Measurements from ENCODE around the gene FCRL6. TPM values are rescaled to one million over a fixed set of nuclear protein-coding genes. Genes with fewer than 3 reads are reported as not detected.
A peak's percentile ranks its signal among the peaks of the same experiment; 100 is the strongest.

Gene FCRL6
- total RNA-seq (2012; rRNA removed), result not detected in 2 replicates

GRCh38 chr1:159802111-159802510, at the start of gene FCRL6:
Gene FCRL6 (plus strand): TSS chr1:159802360. CDS start chr1:159802425, 65 bp downstream.
- Histone ChIP-seq H3K27me3 (ENCODE audit: control insufficient read depth, insufficient read depth, low read length) (no peaks in the 10 kb centered on the region), H3K4me2 (ENCODE audit: low read length) (no peak within 1 kb of the TSS), H3K9me3 (replicated peaks; ENCODE audit: low read length) (no peaks in the 10 kb centered on the region), H3K4me1 (ENCODE audit: control insufficient read depth, insufficient read depth, low read length) (peaks cover 2% of the 10 kb centered on the region), H3K36me3 (ENCODE audit: insufficient read depth, low read length) (no peaks in the 10 kb centered on the region), H3K4me3 (ENCODE audit: low read length) (no peak within 1 kb of the TSS), H3K9ac (ENCODE audit: low read depth, low read length) (no peak within 1 kb of the TSS)

DNA sequence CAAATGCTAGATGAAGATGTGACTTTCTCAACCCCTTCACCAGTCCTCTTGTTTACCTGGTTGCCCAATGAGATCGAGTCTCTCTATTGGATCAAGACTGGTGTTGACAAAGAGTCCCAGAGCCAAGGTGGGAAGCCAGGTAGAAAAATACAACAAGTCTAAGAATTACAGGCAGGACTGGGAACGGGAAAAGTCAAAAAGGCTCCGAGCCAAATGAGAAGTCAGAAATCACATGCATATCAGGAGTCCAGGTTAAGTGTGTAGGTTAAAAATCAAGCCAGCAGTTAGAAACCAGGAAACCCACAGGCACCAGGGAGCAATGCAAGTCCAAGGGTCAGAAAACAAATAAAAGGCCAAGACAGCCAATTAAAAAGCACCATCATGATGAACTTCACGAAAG, 48.8 kb upstream of the FCRL6 start:
- H3K27me3 ChIP-seq (ENCODE audit: control insufficient read depth, insufficient read depth, low read length), result no peaks in the 10 kb centered on the region
- H3K9ac ChIP-seq (ENCODE audit: low read depth, low read length), result no peak overlapping the region
- H3K9me3 ChIP-seq (replicated peaks; ENCODE audit: low read length), result no peaks in the 10 kb centered on the region
- H3K4me3 ChIP-seq (ENCODE audit: low read length), result no peak overlapping the region
- H3K4me1 ChIP-seq (ENCODE audit: control insufficient read depth, insufficient read depth, low read length), result peaks cover 4% of the 10 kb centered on the region
- no peaks in the 10 kb centered on the region for H3K36me3 ChIP-seq (ENCODE audit: insufficient read depth, low read length)
- no peak overlapping the region for H3K4me2 ChIP-seq (ENCODE audit: low read length)

GRCh38 chr1:159755451-159756007, 46.6 kb upstream of the FCRL6 start:
- Histone ChIP-seq H3K4me2 (ENCODE audit: low read length) (no peak overlapping the region), H3K4me1 (ENCODE audit: control insufficient read depth, insufficient read depth, low read length) (peaks cover 4% of the 10 kb centered on the region), H3K9ac (ENCODE audit: low read depth, low read length) (no peak overlapping the region), H3K9me3 (replicated peaks; ENCODE audit: low read length) (no peaks in the 10 kb centered on the region), H3K4me3 (ENCODE audit: low read length) (no peak overlapping the region), H3K36me3 (ENCODE audit: insufficient read depth, low read length) (no peaks in the 10 kb centered on the region), H3K27me3 (ENCODE audit: control insufficient read depth, insufficient read depth, low read length) (no peaks in the 10 kb centered on the region)

- H3K9me3 ChIP-seq (replicated peaks; ENCODE audit: low read length), result no peaks in the 10 kb centered on the region
- H3K4me3 ChIP-seq (ENCODE audit: low read length), result no peak overlapping the region
- no peaks in the 10 kb centered on the region for H3K27me3 ChIP-seq (ENCODE audit: control insufficient read depth, insufficient read depth, low read length)
- no peak overlapping the region for H3K9ac ChIP-seq (ENCODE audit: low read depth, low read length)
- H3K4me2 ChIP-seq (ENCODE audit: low read length), result no peak overlapping the region
- H3K4me1 ChIP-seq (ENCODE audit: control insufficient read depth, insufficient read depth, low read length), result peaks cover 4% of the 10 kb centered on the region
- no peaks in the 10 kb centered on the region for H3K36me3 ChIP-seq (ENCODE audit: insufficient read depth, low read length)
Observed at GRCh38 chr1:159756397-159756796, 45.8 kb upstream of the FCRL6 start.

DNA sequence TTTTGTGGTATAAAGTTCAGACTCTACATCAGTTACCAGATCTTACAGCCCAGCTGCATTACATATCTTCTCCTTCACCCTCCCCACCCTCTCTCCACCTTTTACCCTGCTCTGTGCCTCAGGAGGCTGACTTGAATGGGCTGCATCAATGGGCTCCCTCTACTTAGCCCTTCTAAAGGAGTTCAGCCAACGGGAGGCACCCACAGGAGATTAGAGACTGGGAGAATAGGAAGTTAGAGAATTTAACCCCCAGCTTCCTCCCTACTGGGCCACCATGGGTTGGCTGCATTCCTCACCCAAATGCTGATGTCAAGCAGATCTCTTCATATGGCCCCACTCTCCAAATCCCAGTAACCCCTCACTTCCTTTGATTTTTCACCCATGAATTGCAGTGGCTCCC, 38.5 kb upstream of the FCRL6 start:
- no peaks in the 10 kb centered on the region for H3K36me3 ChIP-seq (ENCODE audit: insufficient read depth, low read length)
- H3K4me3 ChIP-seq (ENCODE audit: low read length), result no peak overlapping the region
- no peaks in the 10 kb centered on the region for H3K9me3 ChIP-seq (replicated peaks; ENCODE audit: low read length)
- no peaks in the 10 kb centered on the region for H3K27me3 ChIP-seq (ENCODE audit: control insufficient read depth, insufficient read depth, low read length)
- H3K9ac ChIP-seq (ENCODE audit: low read depth, low read length), result no peak overlapping the region
- H3K4me1 ChIP-seq (ENCODE audit: control insufficient read depth, insufficient read depth, low read length), result no peaks in the 10 kb centered on the region
- H3K4me2 ChIP-seq (ENCODE audit: low read length), result no peak overlapping the region

- Histone ChIP-seq H3K9ac (ENCODE audit: low read depth, low read length) (no peak overlapping the region), H3K36me3 (ENCODE audit: insufficient read depth, low read length) (no peaks in the 10 kb centered on the region), H3K4me1 (ENCODE audit: control insufficient read depth, insufficient read depth, low read length) (no peaks in the 10 kb centered on the region), H3K9me3 (replicated peaks; ENCODE audit: low read length) (no peaks in the 10 kb centered on the region), H3K4me2 (ENCODE audit: low read length) (no peak overlapping the region), H3K4me3 (ENCODE audit: low read length) (no peak overlapping the region), H3K27me3 (ENCODE audit: control insufficient read depth, insufficient read depth, low read length) (no peaks in the 10 kb centered on the region)
Observed at GRCh38 chr1:159765806-159766205, 36.4 kb upstream of the FCRL6 start.

- no peaks in the 10 kb centered on the region for H3K9me3 ChIP-seq (replicated peaks; ENCODE audit: low read length)
- H3K36me3 ChIP-seq (ENCODE audit: insufficient read depth, low read length), result no peaks in the 10 kb centered on the region
- H3K4me3 ChIP-seq (ENCODE audit: low read length), result no peak overlapping the region
- H3K27me3 ChIP-seq (ENCODE audit: control insufficient read depth, insufficient read depth, low read length), result no peaks in the 10 kb centered on the region
- no peak overlapping the region for H3K9ac ChIP-seq (ENCODE audit: low read depth, low read length)
- H3K4me1 ChIP-seq (ENCODE audit: control insufficient read depth, insufficient read depth, low read length), result no peaks in the 10 kb centered on the region
- no peak overlapping the region for H3K4me2 ChIP-seq (ENCODE audit: low read length)
Observed at GRCh38 chr1:159771127-159771895, 30.8 kb upstream of the FCRL6 start.

GRCh38 chr1:159774465-159774864, 27.7 kb upstream of the FCRL6 start:
- peaks cover 19% of the 10 kb centered on the region for H3K4me1 ChIP-seq (ENCODE audit: control insufficient read depth, insufficient read depth, low read length)

DNA sequence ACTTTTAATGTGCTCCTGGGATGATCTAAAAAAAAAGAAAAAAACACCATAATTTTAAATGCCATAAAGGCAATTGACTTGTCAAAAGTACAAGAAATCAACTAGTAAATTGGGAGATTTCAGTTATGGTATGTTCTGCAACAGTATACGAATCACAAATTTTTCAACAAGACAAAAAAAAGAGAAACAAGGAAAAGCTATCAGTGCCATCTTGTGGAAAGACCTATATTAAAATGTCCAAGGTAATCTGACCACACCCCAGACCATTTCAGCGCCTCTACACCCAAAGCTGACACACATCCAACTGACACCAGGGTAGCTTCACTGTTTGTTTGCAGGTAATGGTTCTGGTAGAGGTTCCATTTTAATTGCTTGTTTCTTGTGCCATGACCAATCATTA, 26.4 kb upstream of the FCRL6 start:
- no peak overlapping the region for H3K4me2 ChIP-seq (ENCODE audit: low read length)

More at GRCh38 chr1:159774465-159774864, 27.7 kb upstream of the FCRL6 start:
- Histone ChIP-seq H3K4me3 (ENCODE audit: low read length) (no peak overlapping the region), H3K9ac (ENCODE audit: low read depth, low read length) (no peak overlapping the region), H3K4me2 (ENCODE audit: low read length) (no peak overlapping the region), H3K9me3 (replicated peaks; ENCODE audit: low read length) (no peaks in the 10 kb centered on the region), H3K27me3 (ENCODE audit: control insufficient read depth, insufficient read depth, low read length) (no peaks in the 10 kb centered on the region), H3K36me3 (ENCODE audit: insufficient read depth, low read length) (no peaks in the 10 kb centered on the region)

DNA sequence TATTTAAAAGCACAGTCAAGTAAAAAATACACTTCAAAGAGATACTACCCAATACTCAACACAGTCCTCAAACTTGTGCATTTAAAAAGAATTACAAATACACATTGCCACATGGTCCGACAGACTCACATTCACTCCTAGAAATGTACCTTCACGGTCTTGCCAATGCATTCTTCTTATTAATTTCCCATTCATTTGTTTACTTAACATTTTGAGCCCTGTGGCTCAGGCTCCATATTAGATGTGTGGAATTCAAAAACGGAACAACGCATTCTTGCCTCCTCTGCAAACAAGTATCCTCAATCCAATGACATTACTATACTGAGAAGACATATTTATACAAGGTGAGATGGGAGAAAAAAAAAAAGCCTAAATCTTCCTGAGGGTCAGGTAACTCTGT, 23.9 kb upstream of the FCRL6 start:
- H3K4me1 ChIP-seq (ENCODE audit: control insufficient read depth, insufficient read depth, low read length), result peaks cover 43% of the 10 kb centered on the region
- no peaks in the 10 kb centered on the region for H3K9me3 ChIP-seq (replicated peaks; ENCODE audit: low read length)
- H3K36me3 ChIP-seq (ENCODE audit: insufficient read depth, low read length), result no peaks in the 10 kb centered on the region
- H3K4me3 ChIP-seq (ENCODE audit: low read length), result no peak overlapping the region
- peak overlapping the region; percentile 61 for H3K9ac ChIP-seq (ENCODE audit: low read depth, low read length)
- H3K27me3 ChIP-seq (ENCODE audit: control insufficient read depth, insufficient read depth, low read length), result no peaks in the 10 kb centered on the region
- no peak overlapping the region for H3K4me2 ChIP-seq (ENCODE audit: low read length)

More for the DNA sequence above, 26.4 kb upstream of the FCRL6 start:
- Histone ChIP-seq H3K4me3 (ENCODE audit: low read length) (no peak overlapping the region), H3K27me3 (ENCODE audit: control insufficient read depth, insufficient read depth, low read length) (no peaks in the 10 kb centered on the region), H3K9ac (ENCODE audit: low read depth, low read length) (no peak overlapping the region), H3K36me3 (ENCODE audit: insufficient read depth, low read length) (no peaks in the 10 kb centered on the region), H3K9me3 (replicated peaks; ENCODE audit: low read length) (no peaks in the 10 kb centered on the region), H3K4me1 (ENCODE audit: control insufficient read depth, insufficient read depth, low read length) (peaks cover 27% of the 10 kb centered on the region)

DNA sequence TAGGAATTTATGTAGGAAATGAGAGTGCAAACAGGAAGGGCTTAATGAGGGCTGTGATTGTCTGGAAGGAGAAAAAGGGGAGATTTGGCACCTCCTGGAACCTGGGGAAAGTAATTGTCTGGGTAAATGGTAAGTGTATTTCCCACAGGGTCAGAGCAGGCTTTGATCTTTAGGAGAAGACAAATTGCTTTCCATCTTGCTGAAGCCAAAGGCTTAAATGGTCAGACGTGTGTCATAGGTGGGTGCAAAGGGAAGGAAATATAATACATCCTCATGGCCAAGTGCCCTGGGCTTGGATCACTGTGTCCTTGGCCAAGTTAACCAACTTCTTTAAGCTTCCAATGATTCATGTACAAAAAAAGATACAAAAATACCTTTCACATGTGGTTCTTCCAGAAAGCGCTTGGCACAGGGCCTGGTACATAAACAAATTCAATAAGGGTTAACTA, 22.7 kb upstream of the FCRL6 start:
- Histone ChIP-seq H3K4me3 (ENCODE audit: low read length) (no peak overlapping the region), H3K4me2 (ENCODE audit: low read length) (peak overlapping the region; percentile 65), H3K36me3 (ENCODE audit: insufficient read depth, low read length) (no peaks in the 10 kb centered on the region), H3K9me3 (replicated peaks; ENCODE audit: low read length) (no peaks in the 10 kb centered on the region), H3K9ac (ENCODE audit: low read depth, low read length) (peak overlapping the region; percentile 76), H3K27me3 (ENCODE audit: control insufficient read depth, insufficient read depth, low read length) (no peaks in the 10 kb centered on the region), H3K4me1 (ENCODE audit: control insufficient read depth, insufficient read depth, low read length) (peaks cover 46% of the 10 kb centered on the region)
